ENCODE data around the gene NECAB3.

The NECAB3 gene

GRCh38 chr20:33697129-33697528, 22.9 kb upstream of the NECAB3 start:
- no peak for DNase-seq

GRCh38 chr20:33696448-33696847, 22.2 kb upstream of the NECAB3 start:
- DNase-seq = no peak

- peak; percentile 16 for DNase-seq
Measured at GRCh38 chr20:33694639-33695012, 20.4 kb upstream of the NECAB3 start.

- DNase-seq = no peak
Measured at GRCh38 chr20:33693741-33694638, 19.8 kb upstream of the NECAB3 start.

GRCh38 chr20:33693289-33693688, 19.1 kb upstream of the NECAB3 start:
- peak; percentile 26 for DNase-seq

- peak; percentile 68 for DNase-seq
Measured at GRCh38 chr20:33689973-33690372, 15.7 kb upstream of the NECAB3 start.

- DNase-seq = no peak
Measured at GRCh38 chr20:33689493-33689892, 15.3 kb upstream of the NECAB3 start.

- no peak for DNase-seq
Measured at GRCh38 chr20:33688938-33689424, 14.8 kb upstream of the NECAB3 start.

- DNase-seq = no peak
Measured at GRCh38 chr20:33687993-33688937, 14.0 kb upstream of the NECAB3 start.

GRCh38 chr20:33687370-33687915, 13.2 kb upstream of the NECAB3 start:
- no peak for DNase-seq

GRCh38 chr20:33686984-33687366, 12.7 kb upstream of the NECAB3 start:
- no peak for DNase-seq

GRCh38 chr20:33686100-33686983, 12.1 kb upstream of the NECAB3 start, which contains the start of gene E2F1:
Gene E2F1, minus strand, starts transcription at chr20:33686385. Its CDS starts 121 bp downstream, at chr20:33686264.
- peak; percentile 97 for DNase-seq

GRCh38 chr20:33685328-33686099, 11.3 kb upstream of the NECAB3 start:
- DNase-seq = peak; percentile 67

GRCh38 chr20:33684533-33685327, 10.5 kb upstream of the NECAB3 start:
- no peak for DNase-seq

- DNase-seq = no peak
Measured at GRCh38 chr20:33681728-33682353, 7.6 kb upstream of the NECAB3 start.

GRCh38 chr20:33681288-33681687, 7.1 kb upstream of the NECAB3 start:
- DNase-seq = no peak

GRCh38 chr20:33680686-33681085, 6.5 kb upstream of the NECAB3 start:
- DNase-seq = no peak

GRCh38 chr20:33679758-33680485, 5.7 kb upstream of the NECAB3 start:
- DNase-seq = no peak
